ENCODE data around the gene INPP5J. TPM values are rescaled to one million over a fixed set of nuclear protein-coding genes. Genes with fewer than 3 reads are reported as not detected.

The INPP5J gene
- total RNA-seq, 1 experiment from 2014 or later, result 0.61 TPM

GRCh38 chr22:31085493-31085824 is 37.3 kb upstream of the INPP5J start:
- no peak for DNase-seq (ENCODE audit: unreplicated experiment)
- no peaks in the 10 kb centered on the region for H3K9me3 Mint-ChIP-seq (ENCODE audit: unreplicated experiment)
- no peaks in the 10 kb centered on the region for H3K27me3 Mint-ChIP-seq (ENCODE audit: insufficient read depth, unreplicated experiment)
- POLR2A ChIA-PET, result interaction anchor here (0.6 to 7.7 kb wide), 11 partner anchors 17 to 140 kb away, joined by 3 to 99 read pairs (median 6); partner anchors contain the start of genes MORC2, SELENOM and TUG1
- peak overlapping the region; percentile 93 for H3K27ac Mint-ChIP-seq (ENCODE audit: low read depth, unreplicated experiment)
- peaks cover 28% of the 10 kb centered on the region for H3K4me1 Mint-ChIP-seq (ENCODE audit: insufficient read depth, unreplicated experiment)
- intact Hi-C loops (cut with micrococcal nuclease), result loop anchor here (1.0 to 2.0 kb wide), 2 partner anchors 137 to 323 kb away; no protein-coding TSS in a partner anchor
- H3K4me3 Mint-ChIP-seq (ENCODE audit: unreplicated experiment), result peak overlapping the region; percentile 79
- TF ChIP-seq CTCF (IDR thresholded peaks at IDR 0.05; ENCODE audit: unreplicated experiment), result no peak
- CTCF ChIA-PET, result interaction anchor here (0.6 to 4.4 kb wide), 19 partner anchors 10 to 177 kb away, joined by 3 to 28 read pairs (median 5); partner anchors contain the start of gene MORC2
- H3K36me3 Mint-ChIP-seq (ENCODE audit: insufficient read depth, unreplicated experiment), result peaks cover 5% of the 10 kb centered on the region
- BruUV-seq (replicated peaks), result no TSS peak

- no peaks in the 10 kb centered on the region for H3K9me3 Mint-ChIP-seq (ENCODE audit: unreplicated experiment)
- CTCF ChIA-PET, result interaction anchor here (0.6 to 4.4 kb wide), 11 partner anchors 18 to 177 kb away, joined by 3 to 28 read pairs (median 6); partner anchors contain the start of gene MORC2
- POLR2A ChIA-PET, result interaction anchor here (1.6 to 7.7 kb wide), 4 partner anchors 24 to 136 kb away, joined by 9 to 99 read pairs (median 46); partner anchors contain the start of genes MORC2 and TUG1
- H3K36me3 Mint-ChIP-seq (ENCODE audit: insufficient read depth, unreplicated experiment), result peaks cover 5% of the 10 kb centered on the region
- H3K4me3 Mint-ChIP-seq (ENCODE audit: unreplicated experiment), result peak overlapping the region; percentile 79
- peak overlapping the region; percentile 93 for H3K27ac Mint-ChIP-seq (ENCODE audit: low read depth, unreplicated experiment)
- H3K27me3 Mint-ChIP-seq (ENCODE audit: insufficient read depth, unreplicated experiment), result no peaks in the 10 kb centered on the region
- DNase-seq (ENCODE audit: unreplicated experiment), result no peak
- intact Hi-C loops (cut with micrococcal nuclease), result loop anchor here (1.0 to 2.0 kb wide), 2 partner anchors 138 to 323 kb away; no protein-coding TSS in a partner anchor
- no peak for TF ChIP-seq CTCF (IDR thresholded peaks at IDR 0.05; ENCODE audit: unreplicated experiment)
- no TSS peak for BruUV-seq (replicated peaks)
- peaks cover 28% of the 10 kb centered on the region for H3K4me1 Mint-ChIP-seq (ENCODE audit: insufficient read depth, unreplicated experiment)
These were observed 36.8 kb upstream of the INPP5J start for GRCh38 chr22:31085928-31086327.

GRCh38 chr22:31086703-31087330 is 35.9 kb upstream of the INPP5J start:
- no peak overlapping the region for H3K4me3 Mint-ChIP-seq (ENCODE audit: unreplicated experiment)
- no peak for DNase-seq (ENCODE audit: unreplicated experiment)
- peaks cover 5% of the 10 kb centered on the region for H3K36me3 Mint-ChIP-seq (ENCODE audit: insufficient read depth, unreplicated experiment)
- H3K27me3 Mint-ChIP-seq (ENCODE audit: insufficient read depth, unreplicated experiment), result no peaks in the 10 kb centered on the region
- CTCF ChIA-PET, result interaction anchor here (0.7 to 3.4 kb wide), 6 partner anchors 50 to 306 kb away, joined by 3 to 19 read pairs (median 6); partner anchors contain the start of gene MORC2
- BruUV-seq (replicated peaks), result no TSS peak
- H3K9me3 Mint-ChIP-seq (ENCODE audit: unreplicated experiment), result no peaks in the 10 kb centered on the region
- H3K4me1 Mint-ChIP-seq (ENCODE audit: insufficient read depth, unreplicated experiment), result peaks cover 24% of the 10 kb centered on the region
- no peak for TF ChIP-seq CTCF (IDR thresholded peaks at IDR 0.05; ENCODE audit: unreplicated experiment)
- H3K27ac Mint-ChIP-seq (ENCODE audit: low read depth, unreplicated experiment), result no peak overlapping the region
- POLR2A ChIA-PET, result interaction anchor here (7.7 kb wide), 1 partner anchor 118 kb away, joined by 99 read pairs; the partner anchor contains the start of genes MORC2 and TUG1
- intact Hi-C loops (cut with micrococcal nuclease), result no loop called here

- H3K27ac Mint-ChIP-seq (ENCODE audit: low read depth, unreplicated experiment), result no peak overlapping the region
- no TSS peak for BruUV-seq (replicated peaks)
- no peak for DNase-seq (ENCODE audit: unreplicated experiment)
- H3K4me3 Mint-ChIP-seq (ENCODE audit: unreplicated experiment), result no peak overlapping the region
- no peaks in the 10 kb centered on the region for H3K9me3 Mint-ChIP-seq (ENCODE audit: unreplicated experiment)
- no peaks in the 10 kb centered on the region for H3K27me3 Mint-ChIP-seq (ENCODE audit: insufficient read depth, unreplicated experiment)
- POLR2A ChIA-PET, result no interaction called here
- H3K36me3 Mint-ChIP-seq (ENCODE audit: insufficient read depth, unreplicated experiment), result peaks cover 5% of the 10 kb centered on the region
- H3K4me1 Mint-ChIP-seq (ENCODE audit: insufficient read depth, unreplicated experiment), result peaks cover 14% of the 10 kb centered on the region
- intact Hi-C loops (cut with micrococcal nuclease), result no loop called here
- CTCF ChIA-PET, result interaction anchor here (0.6 to 3.1 kb wide), 6 partner anchors 11 to 307 kb away, joined by 3 to 12 read pairs (median 4); no protein-coding TSS in a partner anchor
- no peak for TF ChIP-seq CTCF (IDR thresholded peaks at IDR 0.05; ENCODE audit: unreplicated experiment)
These were observed 35.0 kb upstream of the INPP5J start for GRCh38 chr22:31087744-31088215.
